ENCODE results near the gene PROC. TPM values are rescaled to one million over a fixed set of nuclear protein-coding genes. Genes with fewer than 3 reads are reported as not detected.

PROC gene
- not detected for total RNA-seq

DNA sequence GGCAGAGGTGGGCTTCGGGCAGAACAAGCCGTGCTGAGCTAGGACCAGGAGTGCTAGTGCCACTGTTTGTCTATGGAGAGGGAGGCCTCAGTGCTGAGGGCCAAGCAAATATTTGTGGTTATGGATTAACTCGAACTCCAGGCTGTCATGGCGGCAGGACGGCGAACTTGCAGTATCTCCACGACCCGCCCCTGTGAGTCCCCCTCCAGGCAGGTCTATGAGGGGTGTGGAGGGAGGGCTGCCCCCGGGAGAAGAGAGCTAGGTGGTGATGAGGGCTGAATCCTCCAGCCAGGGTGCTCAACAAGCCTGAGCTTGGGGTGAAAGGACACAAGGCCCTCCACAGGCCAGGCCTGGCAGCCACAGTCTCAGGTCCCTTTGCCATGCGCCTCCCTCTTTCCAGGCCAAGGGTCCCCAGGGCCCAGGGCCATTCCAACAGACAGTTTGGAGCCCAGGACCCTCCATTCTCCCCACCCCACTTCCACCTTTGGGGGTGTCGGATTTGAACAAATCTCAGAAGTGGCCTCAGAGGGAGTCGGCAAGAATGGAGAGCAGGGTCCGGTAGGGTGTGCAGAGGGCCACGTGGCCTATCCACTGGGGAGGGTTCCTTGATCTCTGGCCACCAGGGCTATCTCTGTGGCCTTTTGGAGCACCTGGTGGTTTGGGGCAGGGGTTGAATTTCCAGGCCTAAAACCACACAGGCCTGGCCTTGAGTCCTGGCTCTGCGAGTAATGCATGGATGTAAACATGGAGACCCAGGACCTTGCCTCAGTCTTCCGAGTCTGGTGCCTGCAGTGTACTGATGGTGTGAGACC lies at the start of gene PROC:
Gene PROC (plus strand): TSS at position 128 of the 812 bp plus-strand sequence. CDS start 1,516 bp downstream, outside the sequence.
- no peak within 1 kb of the TSS for H3K4me3 ChIP-seq
- no peaks in the 10 kb centered on the region for H3K36me3 ChIP-seq
- peaks cover 0 to 27% of the 10 kb centered on the region in 2 donors for H3K4me1 ChIP-seq
- no peak within 1 kb of the TSS for H3K27ac ChIP-seq
- TF ChIP-seq, protein P1, sequence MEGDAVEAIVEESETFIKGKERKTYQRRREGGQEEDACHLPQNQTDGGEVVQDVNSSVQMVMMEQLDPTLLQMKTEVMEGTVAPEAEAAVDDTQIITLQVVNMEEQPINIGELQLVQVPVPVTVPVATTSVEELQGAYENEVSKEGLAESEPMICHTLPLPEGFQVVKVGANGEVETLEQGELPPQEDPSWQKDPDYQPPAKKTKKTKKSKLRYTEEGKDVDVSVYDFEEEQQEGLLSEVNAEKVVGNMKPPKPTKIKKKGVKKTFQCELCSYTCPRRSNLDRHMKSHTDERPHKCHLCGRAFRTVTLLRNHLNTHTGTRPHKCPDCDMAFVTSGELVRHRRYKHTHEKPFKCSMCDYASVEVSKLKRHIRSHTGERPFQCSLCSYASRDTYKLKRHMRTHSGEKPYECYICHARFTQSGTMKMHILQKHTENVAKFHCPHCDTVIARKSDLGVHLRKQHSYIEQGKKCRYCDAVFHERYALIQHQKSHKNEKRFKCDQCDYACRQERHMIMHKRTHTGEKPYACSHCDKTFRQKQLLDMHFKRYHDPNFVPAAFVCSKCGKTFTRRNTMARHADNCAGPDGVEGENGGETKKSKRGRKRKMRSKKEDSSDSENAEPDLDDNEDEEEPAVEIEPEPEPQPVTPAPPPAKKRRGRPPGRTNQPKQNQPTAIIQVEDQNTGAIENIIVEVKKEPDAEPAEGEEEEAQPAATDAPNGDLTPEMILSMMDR (IDR thresholded peaks at IDR 0.05) = no peak
- no peaks in the 10 kb centered on the region for H3K9me3 ChIP-seq
- DNase-seq (ENCODE audit: low spot score) = no peak
- peaks cover 0 to 15% of the 10 kb centered on the region in 2 donors for H3K27me3 ChIP-seq

GRCh38 chr2:127370010-127370409 lies 48.2 kb upstream of the PROC start:
- TF ChIP-seq, protein P1 (IDR thresholded peaks at IDR 0.05) = no peak
- Histone ChIP-seq H3K27ac (no peak overlapping the region), H3K36me3 (no peaks in the 10 kb centered on the region), H3K4me1 (peaks cover 0 to 11% of the 10 kb centered on the region in 2 donors), H3K27me3 (no peaks in the 10 kb centered on the region), H3K9me3 (peaks cover 0 to 4% of the 10 kb centered on the region in 2 donors), H3K4me3 (no peak overlapping the region)
- DNase-seq (ENCODE audit: low spot score) = no peak

DNA sequence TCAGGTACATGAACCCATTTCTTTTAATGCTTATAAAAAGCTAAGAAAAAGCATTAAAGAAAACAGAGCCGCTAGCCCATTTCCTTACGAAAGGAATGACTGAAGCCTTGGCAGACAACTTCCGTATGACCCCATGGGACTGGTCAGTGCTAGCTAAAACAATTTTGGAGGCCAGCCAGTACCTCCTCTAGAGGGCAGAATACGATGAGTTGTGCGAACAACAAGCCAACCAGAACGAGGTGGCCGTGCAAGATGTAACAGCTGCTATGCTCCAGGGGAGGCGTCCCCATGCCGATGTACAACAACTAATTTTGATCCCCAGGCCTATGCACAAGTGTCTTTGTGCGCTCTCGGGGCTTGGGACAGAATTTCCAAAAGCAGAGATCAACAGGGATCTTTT lies 47.2 kb upstream of the PROC start:
- Histone ChIP-seq H3K4me1 (peaks cover 0 to under 1% of the 10 kb centered on the region in 2 donors), H3K4me3 (no peak overlapping the region)
- DNase-seq (ENCODE audit: low spot score) = peak; percentile 68

DNA sequence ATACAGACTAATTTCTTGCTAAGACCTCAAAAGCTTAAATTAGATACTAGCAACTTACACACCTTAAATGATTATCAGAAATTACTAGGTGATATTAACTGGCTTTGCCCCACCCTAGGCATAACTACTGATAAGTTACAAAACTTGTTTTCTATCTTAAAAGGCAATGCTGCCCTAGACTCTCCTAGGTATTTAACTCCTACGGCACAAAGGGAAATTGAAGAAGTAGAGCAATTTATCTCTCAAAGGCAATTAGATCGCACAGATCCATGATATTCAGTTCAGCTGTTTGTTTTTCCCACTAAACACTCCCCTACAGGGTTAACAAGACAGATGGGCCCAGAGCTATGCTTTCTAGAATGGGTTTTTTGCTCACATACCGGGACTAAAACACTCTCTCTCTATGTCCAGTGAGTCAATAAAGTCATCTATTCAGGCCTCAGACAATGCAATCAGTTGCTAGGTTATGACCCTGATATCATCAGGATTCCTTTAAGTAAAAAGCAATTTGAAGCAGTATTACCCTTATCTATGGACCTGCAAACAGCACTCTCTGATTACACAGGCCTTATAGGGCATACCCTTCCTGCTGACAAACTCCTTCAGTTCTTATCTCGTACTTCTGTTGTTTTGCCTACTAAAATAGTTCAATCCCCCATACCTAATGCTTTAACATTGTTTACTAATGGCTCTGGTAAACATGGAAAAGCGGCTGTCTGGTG lies 44.7 kb upstream of the PROC start:
- no peaks in the 10 kb centered on the region for H3K36me3 ChIP-seq
- H3K27ac ChIP-seq = no peak overlapping the region
- H3K9me3 ChIP-seq = peaks cover 0 to 4% of the 10 kb centered on the region in 2 donors
- H3K27me3 ChIP-seq = no peaks in the 10 kb centered on the region
- TF ChIP-seq, protein P1 (IDR thresholded peaks at IDR 0.05) = no peak
- no peak overlapping the region for H3K4me3 ChIP-seq
- peaks cover 0 to 10% of the 10 kb centered on the region in 2 donors for H3K4me1 ChIP-seq
- no peak for DNase-seq (ENCODE audit: low spot score)

More for the DNA sequence above, 47.2 kb upstream of the PROC start:
- TF ChIP-seq, protein P1 (IDR thresholded peaks at IDR 0.05) = no peak
- Histone ChIP-seq H3K36me3 (no peaks in the 10 kb centered on the region), H3K27me3 (no peaks in the 10 kb centered on the region), H3K27ac (peak overlapping the region in 1 of 2 donors; percentile 16), H3K9me3 (peaks cover 0 to 4% of the 10 kb centered on the region in 2 donors)

DNA sequence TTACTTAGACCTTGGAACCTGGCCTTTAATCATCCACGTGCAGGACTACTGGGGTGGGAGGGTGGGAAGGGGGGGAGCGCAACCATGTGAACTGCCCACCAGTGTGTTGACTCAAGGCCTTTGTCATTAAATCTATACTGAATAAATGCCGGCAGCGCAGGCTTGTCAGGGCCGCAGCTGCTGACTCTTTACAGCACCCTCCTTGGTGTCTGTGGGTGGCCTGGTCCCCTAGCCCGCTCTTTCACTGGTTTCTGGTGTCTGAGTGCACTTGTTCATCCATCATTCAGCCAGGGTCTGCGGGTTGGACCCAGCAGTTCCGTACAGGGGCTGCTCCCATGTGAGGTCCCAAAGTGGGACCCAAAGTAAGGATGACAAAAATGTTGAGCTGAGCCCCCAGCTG lies 42.0 kb upstream of the PROC start:
- Histone ChIP-seq H3K4me1 (peaks cover 0 to 19% of the 10 kb centered on the region in 2 donors), H3K27me3 (no peaks in the 10 kb centered on the region), H3K9me3 (peaks cover 0 to 4% of the 10 kb centered on the region in 2 donors), H3K27ac (no peak overlapping the region), H3K4me3 (no peak overlapping the region), H3K36me3 (no peaks in the 10 kb centered on the region)
- TF ChIP-seq, protein P1 (IDR thresholded peaks at IDR 0.05) = no peak
- no peak for DNase-seq (ENCODE audit: low spot score)
